Lung (tissue), 12 donors: ENCODE measurements around the gene ZFP42. TPM values are rescaled to one million over a fixed set of nuclear protein-coding genes. Genes with fewer than 3 reads are reported as not detected.

ENCODE experiments used
- ATAC-seq: fragments of 200-7000 bp; cut with Tn5 transposase; one replicate; pipeline ENCODE4 v1.9.1; 2020; ENCODE audit warnings: moderate number of reproducible peaks; ENCODE audit not compliant: insufficient read depth, low FRiP score
- DNase-seq, 3 donors: peaks; one replicate each; pipeline ENCODE4 v3.0.0-alpha.2; 2013 to 2017
- H3K27ac ChIP-seq, 2 donors: one replicate each; pipeline ENCODE4 v1.5.1; 2013; ENCODE audit warnings: mild to moderate bottlenecking in 2 of 2, moderate library complexity in 2 of 2, control low read depth in 1 of 2, inconsistent platforms in 1 of 2, low read depth in 1 of 2, low read length in 1 of 2
- H3K27me3 ChIP-seq, 3 donors: one replicate each; pipeline ENCODE4 v1.5.1; 2013; ENCODE audit warnings: low read length in 2 of 3; ENCODE audit not compliant: control insufficient read depth in 3 of 3, insufficient read depth in 3 of 3
- H3K36me3 ChIP-seq, 4 donors: one replicate each; pipeline ENCODE4 v1.5.1; 2013; ENCODE audit warnings: low read length in 4 of 4, mild to moderate bottlenecking in 1 of 4, moderate library complexity in 1 of 4; ENCODE audit not compliant: control insufficient read depth in 4 of 4, insufficient read depth in 4 of 4
- H3K4me1 ChIP-seq, 5 donors: one replicate each; pipeline ENCODE4 v1.5.1; 2013; ENCODE audit warnings: low read length in 5 of 5, mild to moderate bottlenecking in 2 of 5, moderate library complexity in 1 of 5; ENCODE audit not compliant: control insufficient read depth in 5 of 5, insufficient read depth in 5 of 5
- H3K4me3 ChIP-seq: one replicate; pipeline ENCODE4 v1.5.1; 2013; ENCODE audit warnings: mild to moderate bottlenecking, control low read depth, moderate library complexity
- H3K9ac ChIP-seq, 2 donors: one replicate each; pipeline ENCODE4 v1.5.1; 2013; ENCODE audit warnings: low read length in 2 of 2, control low read depth in 1 of 2; ENCODE audit not compliant: insufficient read depth in 1 of 2
- H3K9me3 ChIP-seq, 4 donors: one replicate each; pipeline ENCODE4 v1.5.1; 2013; ENCODE audit warnings: low read length in 3 of 4, mild to moderate bottlenecking in 1 of 4, moderate library complexity in 1 of 4; ENCODE audit not compliant: control insufficient read depth in 4 of 4, insufficient read depth in 3 of 4
- WGBS, 2 donors: extraction: QIAGEN DNeasy Blood & Tissue Kit; methylation state at CpG; one replicate each; pipeline ENCODE4 v1.1.7; 2013; 5-methylcytosine and 5-hydroxymethylcytosine counted together
- polyA plus RNA-seq, 2 donors: library from polyadenylated mRNA; stranded (reverse); fragments of 200-250 nt; gene quantifications; one replicate each; pipeline ENCODE4 v1.2.1, GENCODE V29; 2013
- total RNA-seq, 2 donors: library from RNA; depleted of rRNA in 1 of 2; stranded (reverse); fragments of >200 nt in 1 of 2; gene quantifications; one replicate each; pipeline ENCODE4 v1.2.1, GENCODE V29; 2014 to 2021
- TF ChIP-seq, protein P1 (sequence below): IDR thresholded peaks from 2 replicates; pipeline ENCODE4 v1.5.1; 2012; ENCODE audit warnings: mild to moderate bottlenecking; ENCODE audit errors: control extremely low read depth, extremely low read depth
- donor health status: control.
- donor health status: control.
- donor health status: Bipolar disorder and iron deficiency.
- donor health status: healthy.
- donor health status: DM: yes; HTN: yes; CAD: no.

ZFP42 gene
- total and polyA plus RNA-seq, 4 donors = 0.03 to 0.91 (median 0.24) TPM

DNA sequence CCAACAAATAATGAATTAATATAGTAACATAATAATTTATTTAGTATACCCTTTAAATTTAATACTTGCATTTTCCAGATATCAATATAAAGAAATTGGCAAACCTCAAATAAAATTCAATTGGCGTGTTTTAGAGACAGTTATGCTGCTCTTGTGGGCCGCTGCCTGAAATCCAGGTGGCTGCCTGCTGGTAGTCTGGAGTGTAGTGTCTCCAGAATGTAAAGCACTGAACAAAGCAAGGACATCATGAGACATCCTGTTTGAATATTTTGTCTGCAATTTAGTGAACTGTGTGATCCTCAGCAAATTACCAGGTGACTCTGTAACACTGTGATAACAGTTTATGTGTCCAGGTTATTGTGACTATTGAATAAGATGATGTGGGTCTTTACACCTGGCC is 29.9 kb downstream of the ZFP42 start:
- Histone ChIP-seq H3K9ac (no peak overlapping the region), H3K4me3 (no peak overlapping the region), H3K27me3 (no peaks in the 10 kb centered on the region), H3K27ac (no peak overlapping the region), H3K4me1 (no peaks in the 10 kb centered on the region), H3K9me3 (peaks cover 0 to 6% (median 0%) of the 10 kb centered on the region in 4 donors), H3K36me3 (no peaks in the 10 kb centered on the region)
- DNase-seq = no peak
- WGBS, 2 donors = 94 to 96% methylated on average over 2 of the region's 2 CpGs
- no peak for ATAC-seq
- TF ChIP-seq, protein P1, sequence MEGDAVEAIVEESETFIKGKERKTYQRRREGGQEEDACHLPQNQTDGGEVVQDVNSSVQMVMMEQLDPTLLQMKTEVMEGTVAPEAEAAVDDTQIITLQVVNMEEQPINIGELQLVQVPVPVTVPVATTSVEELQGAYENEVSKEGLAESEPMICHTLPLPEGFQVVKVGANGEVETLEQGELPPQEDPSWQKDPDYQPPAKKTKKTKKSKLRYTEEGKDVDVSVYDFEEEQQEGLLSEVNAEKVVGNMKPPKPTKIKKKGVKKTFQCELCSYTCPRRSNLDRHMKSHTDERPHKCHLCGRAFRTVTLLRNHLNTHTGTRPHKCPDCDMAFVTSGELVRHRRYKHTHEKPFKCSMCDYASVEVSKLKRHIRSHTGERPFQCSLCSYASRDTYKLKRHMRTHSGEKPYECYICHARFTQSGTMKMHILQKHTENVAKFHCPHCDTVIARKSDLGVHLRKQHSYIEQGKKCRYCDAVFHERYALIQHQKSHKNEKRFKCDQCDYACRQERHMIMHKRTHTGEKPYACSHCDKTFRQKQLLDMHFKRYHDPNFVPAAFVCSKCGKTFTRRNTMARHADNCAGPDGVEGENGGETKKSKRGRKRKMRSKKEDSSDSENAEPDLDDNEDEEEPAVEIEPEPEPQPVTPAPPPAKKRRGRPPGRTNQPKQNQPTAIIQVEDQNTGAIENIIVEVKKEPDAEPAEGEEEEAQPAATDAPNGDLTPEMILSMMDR = no peak

DNA sequence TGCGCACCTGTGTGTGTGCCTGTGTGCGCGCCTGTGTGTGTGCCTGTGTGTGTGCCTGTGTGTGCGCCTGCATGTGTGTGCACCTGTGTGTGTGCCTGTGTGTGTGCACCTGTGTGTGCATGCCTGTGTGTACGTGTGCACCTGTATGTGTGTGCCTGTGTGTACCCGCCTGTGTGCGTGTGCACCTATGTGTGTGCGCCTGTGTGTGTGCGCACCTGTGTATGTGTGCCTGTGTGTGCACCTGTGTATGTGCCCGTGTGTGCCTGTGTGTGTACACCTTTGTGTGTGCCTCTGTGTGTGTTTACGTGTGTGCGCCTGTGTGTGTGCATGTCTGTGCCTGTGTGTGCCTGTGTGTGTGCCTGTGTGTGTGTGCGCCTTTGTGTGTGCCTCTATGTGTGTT is 33.5 kb downstream of the ZFP42 start:
- no peak overlapping the region for H3K27ac ChIP-seq
- H3K27me3 ChIP-seq = peaks cover 0 to 10% (median 0%) of the 10 kb centered on the region in 3 donors
- H3K4me3 ChIP-seq = peak overlapping the region; percentile 7
- H3K4me1 ChIP-seq = peaks cover 0 to 6% (median 0%) of the 10 kb centered on the region in 5 donors
- peaks cover 0 to 7% (median 0%) of the 10 kb centered on the region in 4 donors for H3K9me3 ChIP-seq
- TF ChIP-seq, protein P1 = no peak
- WGBS, 2 donors = 97 to 98% methylated on average over 13 of the region's 13 CpGs
- ATAC-seq (no peak), DNase-seq (no peak)
- no peak overlapping the region for H3K9ac ChIP-seq
- no peaks in the 10 kb centered on the region for H3K36me3 ChIP-seq

DNA sequence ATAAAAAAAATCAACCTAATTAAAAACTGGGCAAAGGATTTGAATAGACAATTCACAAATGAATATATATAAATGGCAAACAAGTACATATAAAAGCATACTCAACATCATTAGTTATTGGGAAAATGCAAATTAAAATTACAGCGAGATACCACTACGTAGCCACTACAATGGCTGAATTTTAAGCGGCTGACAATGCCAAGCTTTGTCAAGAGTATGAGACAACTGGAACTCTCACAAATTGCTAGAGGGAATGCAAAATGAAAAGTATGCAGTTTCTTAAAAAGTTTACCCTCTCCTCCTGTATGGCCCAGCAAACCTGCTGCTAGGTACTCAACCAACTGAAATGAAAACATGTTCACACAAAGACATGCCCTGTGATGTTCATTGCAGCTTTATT is 34.8 kb downstream of the ZFP42 start:
- Histone ChIP-seq H3K9me3 (peaks cover 0 to 7% (median 0%) of the 10 kb centered on the region in 4 donors), H3K27me3 (peaks cover 0 to 10% (median 0%) of the 10 kb centered on the region in 3 donors), H3K9ac (no peak overlapping the region), H3K4me1 (peaks cover 0 to 6% (median 0%) of the 10 kb centered on the region in 5 donors), H3K4me3 (no peak overlapping the region), H3K36me3 (no peaks in the 10 kb centered on the region), H3K27ac (no peak overlapping the region)
- no peak for ATAC-seq
- DNase-seq = no peak
- 93 to 96% methylated on average over 3 of the region's 3 CpGs for WGBS, 2 donors
- TF ChIP-seq, protein P1 = no peak

DNA sequence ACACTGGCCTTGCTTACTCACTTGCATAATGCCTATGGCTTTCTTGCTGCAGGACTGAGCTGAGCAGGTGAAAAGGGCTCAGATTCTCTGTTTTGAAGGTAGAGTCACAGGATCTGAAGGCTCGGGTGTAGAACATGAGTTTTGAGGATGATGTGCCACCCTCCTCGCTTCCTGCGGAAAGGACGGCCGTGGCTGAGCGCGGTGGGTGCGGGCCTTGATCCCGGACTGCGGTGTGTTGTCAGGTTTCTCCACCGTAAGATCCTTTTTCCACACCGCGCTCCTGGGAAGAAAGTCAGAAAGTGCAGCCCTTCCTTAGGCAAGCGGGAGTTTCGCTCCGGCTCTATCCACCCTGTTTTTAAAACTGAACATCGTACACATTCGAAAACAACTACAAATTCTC is 36.2 kb downstream of the ZFP42 start:
- DNase-seq (no peak), ATAC-seq (no peak)
- Histone ChIP-seq H3K9ac (no peak overlapping the region), H3K27ac (no peak overlapping the region), H3K9me3 (peaks cover 0 to 7% (median 0%) of the 10 kb centered on the region in 4 donors), H3K4me1 (peaks cover 0 to 6% (median 0%) of the 10 kb centered on the region in 5 donors), H3K27me3 (peaks cover 0 to 10% (median 0%) of the 10 kb centered on the region in 3 donors), H3K36me3 (no peaks in the 10 kb centered on the region), H3K4me3 (no peak overlapping the region)
- TF ChIP-seq, protein P1 = no peak
- 24 to 65% methylated on average over 18 of the region's 18 CpGs for WGBS, 2 donors
